ENCODE results near the gene WDR20.
A peak's percentile ranks its signal among the peaks of the same experiment; 100 is the strongest.
"Not testable (repeated sequence)": the region's sequence is repeated elsewhere in the genome, so short reads cannot be mapped to it uniquely, and the experiment has no call there.

WDR20 gene, protein sequence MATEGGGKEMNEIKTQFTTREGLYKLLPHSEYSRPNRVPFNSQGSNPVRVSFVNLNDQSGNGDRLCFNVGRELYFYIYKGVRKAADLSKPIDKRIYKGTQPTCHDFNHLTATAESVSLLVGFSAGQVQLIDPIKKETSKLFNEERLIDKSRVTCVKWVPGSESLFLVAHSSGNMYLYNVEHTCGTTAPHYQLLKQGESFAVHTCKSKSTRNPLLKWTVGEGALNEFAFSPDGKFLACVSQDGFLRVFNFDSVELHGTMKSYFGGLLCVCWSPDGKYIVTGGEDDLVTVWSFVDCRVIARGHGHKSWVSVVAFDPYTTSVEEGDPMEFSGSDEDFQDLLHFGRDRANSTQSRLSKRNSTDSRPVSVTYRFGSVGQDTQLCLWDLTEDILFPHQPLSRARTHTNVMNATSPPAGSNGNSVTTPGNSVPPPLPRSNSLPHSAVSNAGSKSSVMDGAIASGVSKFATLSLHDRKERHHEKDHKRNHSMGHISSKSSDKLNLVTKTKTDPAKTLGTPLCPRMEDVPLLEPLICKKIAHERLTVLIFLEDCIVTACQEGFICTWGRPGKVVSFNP

GRCh38 chr14:102139286-102140026 is at the start of gene WDR20:
TSS of gene WDR20 (plus strand) at chr14:102139897. CDS start at chr14:102139924, 27 bp downstream.
- DNase-seq (ENCODE audit: low read depth in 2 of 2), result peak; percentile 98 to 99

GRCh38 chr14:102090713-102091112 is 49.0 kb upstream of the WDR20 start:
- no peak for DNase-seq (ENCODE audit: low read depth in 2 of 2)

GRCh38 chr14:102092806-102093205 is 46.9 kb upstream of the WDR20 start:
- DNase-seq (ENCODE audit: low read depth in 2 of 2), result no peak

DNA sequence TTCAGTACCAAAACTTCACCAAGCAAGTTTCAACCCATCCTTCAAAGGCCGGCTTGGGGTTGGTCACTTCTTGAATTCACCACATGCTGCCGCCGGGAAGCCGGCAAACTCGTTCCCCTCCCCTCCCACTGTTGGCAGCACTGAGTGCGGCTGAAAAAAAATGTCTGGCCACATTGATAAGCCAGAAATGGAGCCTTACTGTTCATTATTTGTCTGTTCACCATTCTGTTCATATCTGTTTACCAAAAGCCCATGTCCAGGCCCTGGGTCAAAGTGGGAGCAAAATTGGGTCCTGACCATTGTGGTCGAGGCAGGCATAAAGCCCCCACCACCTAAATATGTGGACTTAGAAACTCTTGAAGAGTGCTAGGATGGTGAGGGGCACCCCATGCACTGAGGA is 45.6 kb upstream of the WDR20 start:
- no peak for DNase-seq (ENCODE audit: low read depth in 2 of 2)

GRCh38 chr14:102095231-102095870 is 44.3 kb upstream of the WDR20 start:
- no peak for DNase-seq (ENCODE audit: low read depth in 2 of 2)

DNA sequence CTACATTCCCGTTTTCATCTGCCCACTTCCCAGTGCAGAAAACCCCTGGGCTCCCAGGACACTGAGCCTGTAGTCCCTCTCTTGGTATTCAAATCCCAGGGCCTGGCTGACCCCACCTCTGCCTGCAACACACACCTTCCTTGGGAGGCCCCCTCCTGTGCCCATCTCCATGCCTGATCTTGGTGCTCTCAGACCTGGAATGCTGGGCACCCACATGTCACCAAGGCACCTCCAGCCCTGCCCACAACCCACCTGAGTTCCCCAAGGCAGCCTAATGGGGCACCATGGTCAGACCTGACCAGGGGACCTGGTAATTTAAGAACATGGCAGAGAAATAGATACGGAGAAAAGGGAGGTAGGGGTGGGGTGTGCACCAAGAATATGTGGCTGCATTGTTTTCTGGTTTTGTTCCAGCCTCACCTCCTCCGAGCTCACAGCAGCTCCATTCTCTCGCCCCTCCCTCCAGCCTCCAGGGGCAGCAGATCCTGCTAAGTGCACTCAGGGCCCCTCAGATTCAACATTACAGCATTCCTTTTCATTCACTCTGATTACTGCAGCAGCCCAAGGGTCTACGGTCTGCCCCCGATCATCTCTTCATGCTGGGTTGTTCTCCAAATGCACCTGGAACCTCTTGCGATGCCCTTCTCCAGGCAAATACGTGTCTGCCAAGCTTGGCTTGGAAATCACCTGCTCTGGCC is 43.7 kb upstream of the WDR20 start:
- no peak for DNase-seq (ENCODE audit: low read depth in 2 of 2)

DNA sequence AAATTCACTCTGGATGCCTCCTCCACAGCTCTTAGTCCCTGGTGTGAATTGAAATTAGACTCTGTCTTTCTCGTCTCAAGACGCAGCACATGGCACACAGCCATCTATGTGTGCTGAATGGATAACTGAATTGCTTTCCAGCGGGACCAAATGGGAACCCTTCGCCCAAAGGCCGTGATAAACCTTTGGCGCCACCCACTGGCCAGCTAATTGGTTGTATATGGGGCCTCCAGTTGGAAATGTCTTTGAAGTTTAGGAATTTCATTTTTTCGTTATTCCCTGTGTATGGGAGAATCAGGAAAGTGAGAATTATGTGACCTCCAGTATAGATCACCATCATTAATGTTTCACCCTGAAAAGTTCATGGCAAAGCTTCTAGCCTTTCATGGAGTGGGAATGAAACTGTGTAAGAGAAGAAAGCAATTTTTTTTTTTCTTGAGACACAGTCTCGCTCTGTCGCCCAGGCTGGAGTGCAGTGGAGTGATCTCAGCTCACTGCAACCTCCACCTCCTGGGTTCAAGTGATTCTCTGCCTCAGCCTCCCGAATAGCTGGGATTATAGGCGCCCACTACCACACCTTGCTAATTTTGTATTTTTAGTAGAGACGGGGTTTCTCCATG is 43.0 kb upstream of the WDR20 start:
- DNase-seq (ENCODE audit: low read depth in 2 of 2), result peak; percentile 49 to 63

DNA sequence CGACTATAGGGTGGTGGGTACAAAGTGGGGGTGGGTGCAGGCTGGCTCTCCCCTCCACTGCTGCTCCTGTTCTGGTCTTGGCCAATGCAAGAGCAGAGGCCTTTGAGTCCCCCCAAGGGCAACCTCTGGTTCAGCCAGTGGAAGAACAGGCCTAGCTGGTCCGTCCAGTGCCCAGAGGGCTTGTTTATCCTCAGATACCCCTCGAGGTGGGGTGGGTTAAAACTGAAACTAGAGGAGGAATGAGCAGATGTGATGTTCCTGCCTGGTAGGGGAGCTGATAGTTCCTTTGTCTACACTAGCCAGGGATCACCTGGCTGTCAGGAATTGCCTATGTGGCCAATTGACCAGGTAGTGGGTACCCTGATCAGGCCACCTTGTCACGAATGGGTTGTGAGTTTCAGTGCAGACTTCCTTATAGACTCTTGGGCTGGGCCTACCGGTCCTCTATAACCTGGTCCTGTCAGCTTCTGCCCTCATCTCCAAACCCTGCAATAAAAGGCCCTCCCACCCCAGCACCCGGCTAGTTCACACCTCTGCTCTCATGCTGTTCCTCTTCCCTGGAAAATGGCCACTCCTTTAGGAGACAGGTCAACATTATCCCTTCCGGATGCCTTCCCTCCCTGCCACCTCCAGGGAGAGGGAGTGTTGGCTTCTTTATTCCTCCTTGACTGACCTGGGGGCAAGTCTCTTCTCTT is 42.1 kb upstream of the WDR20 start:
- no peak for DNase-seq (ENCODE audit: low read depth in 2 of 2)

- no peak for DNase-seq (ENCODE audit: low read depth in 2 of 2)
Observed at GRCh38 chr14:102103062-102103695, 36.5 kb upstream of the WDR20 start.

GRCh38 chr14:102105369-102105768 is 34.3 kb upstream of the WDR20 start:
- no peak for DNase-seq (ENCODE audit: low read depth in 2 of 2)

DNA sequence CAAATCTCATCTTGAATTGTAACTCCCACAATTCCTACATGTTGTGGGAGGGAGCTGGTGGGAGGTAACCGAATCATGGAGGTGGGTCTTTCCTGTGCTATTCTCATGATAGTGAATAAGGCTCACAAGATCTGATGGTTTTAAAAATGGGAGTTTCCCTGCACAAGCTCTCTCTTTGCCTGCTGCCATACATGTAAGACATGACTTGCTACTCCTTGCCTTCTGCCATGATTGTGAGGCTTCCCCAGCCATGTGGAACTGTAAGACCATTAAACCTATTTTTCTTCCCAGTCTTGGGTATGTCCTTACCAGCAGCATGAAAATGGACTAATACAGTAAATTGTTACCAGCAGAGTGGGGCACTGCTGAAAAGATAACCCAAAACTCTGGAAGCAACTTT is 30.4 kb upstream of the WDR20 start:
- not testable (repeated sequence) for DNase-seq (ENCODE audit: low read depth in 2 of 2)

DNA sequence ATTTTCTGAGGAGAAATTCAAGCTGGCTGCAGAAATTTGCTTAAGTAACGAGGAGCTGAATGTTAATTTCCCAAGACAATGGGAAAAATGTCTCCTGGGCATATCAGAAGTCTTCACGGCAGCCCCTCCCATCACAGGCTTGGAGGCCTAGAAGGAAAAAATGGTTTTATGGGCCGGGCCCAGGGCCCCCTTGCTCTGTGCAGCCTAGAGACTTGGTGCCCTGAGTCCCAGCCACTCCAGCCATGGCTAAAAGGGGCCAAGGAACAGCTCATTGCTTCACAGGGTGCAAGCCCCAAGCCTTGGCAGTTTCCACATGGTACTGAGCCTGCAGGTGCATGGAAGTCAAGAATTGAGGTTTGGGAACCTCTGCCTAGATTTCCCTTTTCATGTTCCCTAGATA is 28.6 kb upstream of the WDR20 start:
- DNase-seq (ENCODE audit: low read depth in 2 of 2), result no peak

GRCh38 chr14:102116361-102117180 is 23.1 kb upstream of the WDR20 start:
- no peak for DNase-seq (ENCODE audit: low read depth in 2 of 2)

GRCh38 chr14:102117852-102118251 is 21.8 kb upstream of the WDR20 start:
- no peak for DNase-seq (ENCODE audit: low read depth in 2 of 2)

- no peak for DNase-seq (ENCODE audit: low read depth in 2 of 2)
Observed at GRCh38 chr14:102120888-102121287, 18.8 kb upstream of the WDR20 start.

DNA sequence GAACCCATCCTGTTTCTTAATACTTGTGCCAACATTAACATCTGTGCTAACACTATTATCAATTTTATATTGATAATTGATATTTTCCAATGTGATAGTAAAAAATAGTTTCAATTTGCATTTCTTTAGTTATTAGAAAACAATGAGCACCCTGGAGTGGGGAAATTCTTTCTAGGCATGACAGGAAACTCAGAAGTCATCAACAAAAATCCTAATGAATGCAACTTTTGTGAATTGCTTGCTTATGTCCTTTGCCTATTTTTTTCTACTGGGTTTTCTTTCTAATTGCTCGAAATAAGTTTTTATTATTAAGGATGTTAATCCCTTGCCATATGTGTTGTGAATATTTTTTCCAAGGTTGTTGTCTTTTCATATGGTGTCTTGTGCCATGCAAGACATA is 18.1 kb upstream of the WDR20 start:
- no peak for DNase-seq (ENCODE audit: low read depth in 2 of 2)

DNA sequence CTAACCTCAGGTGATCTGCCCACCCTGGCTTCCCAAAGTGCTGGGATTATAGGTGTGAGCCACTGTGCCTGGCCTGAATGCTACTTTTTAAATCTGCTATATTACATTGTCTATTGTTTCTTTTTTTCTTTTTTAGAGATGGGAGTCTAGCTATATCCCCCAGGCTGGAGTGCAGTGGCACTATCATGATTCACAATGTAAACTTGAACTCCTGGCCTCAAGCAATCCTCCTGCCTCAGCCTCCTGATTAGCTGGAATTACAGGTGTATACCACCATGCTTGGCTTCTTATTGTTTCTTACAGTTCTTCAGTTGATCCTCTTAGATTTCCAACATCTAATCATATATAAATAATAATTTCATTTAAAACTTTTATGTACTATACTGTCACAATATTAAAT is 15.3 kb upstream of the WDR20 start:
- no peak for DNase-seq (ENCODE audit: low read depth in 2 of 2)

GRCh38 chr14:102125546-102125945 is 14.2 kb upstream of the WDR20 start:
- no peak for DNase-seq (ENCODE audit: low read depth in 2 of 2)

DNA sequence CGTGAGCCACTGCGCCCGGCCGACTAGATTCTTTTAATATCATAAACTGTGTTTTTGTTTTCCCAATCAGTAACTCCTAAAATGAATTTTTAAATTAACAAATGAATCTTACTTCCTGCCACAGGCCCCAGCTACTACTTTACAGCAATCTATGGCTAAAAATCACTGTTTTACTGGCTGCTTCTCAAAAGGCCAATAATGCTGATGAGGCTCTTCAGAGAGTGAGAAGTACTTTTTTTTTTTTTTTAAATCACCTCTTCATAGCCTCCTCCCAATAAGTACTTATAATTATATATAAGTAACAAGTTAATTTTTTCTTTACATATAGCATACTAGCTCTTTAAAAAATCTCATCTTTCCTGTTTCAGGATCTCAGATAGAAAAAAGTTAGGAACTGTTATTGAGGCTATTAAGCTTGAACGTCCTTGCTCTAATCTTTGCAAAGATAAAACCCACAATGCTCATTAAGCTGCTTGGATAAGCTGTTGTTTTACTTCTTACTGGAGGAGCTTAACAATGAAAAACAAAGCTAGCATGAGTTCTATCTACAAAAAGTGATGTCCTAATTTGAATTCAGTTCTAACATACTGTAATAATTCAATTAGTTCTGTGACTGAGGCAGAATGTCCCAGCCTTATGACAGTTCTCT is 12.8 kb upstream of the WDR20 start:
- DNase-seq (ENCODE audit: low read depth in 2 of 2), result no peak
